ENCODE results near the gene AFAP1L1. TPM values are rescaled to one million over a fixed set of nuclear protein-coding genes. Genes with fewer than 3 reads are reported as not detected.

The AFAP1L1 gene
- total and polyA plus RNA-seq, 9 of the 15 experiments (the other 6 are each of a cell fraction or from before 2014, with no cell fraction given): 0.01 to 0.12 (median 0.03) TPM; not detected in 4

DNA sequence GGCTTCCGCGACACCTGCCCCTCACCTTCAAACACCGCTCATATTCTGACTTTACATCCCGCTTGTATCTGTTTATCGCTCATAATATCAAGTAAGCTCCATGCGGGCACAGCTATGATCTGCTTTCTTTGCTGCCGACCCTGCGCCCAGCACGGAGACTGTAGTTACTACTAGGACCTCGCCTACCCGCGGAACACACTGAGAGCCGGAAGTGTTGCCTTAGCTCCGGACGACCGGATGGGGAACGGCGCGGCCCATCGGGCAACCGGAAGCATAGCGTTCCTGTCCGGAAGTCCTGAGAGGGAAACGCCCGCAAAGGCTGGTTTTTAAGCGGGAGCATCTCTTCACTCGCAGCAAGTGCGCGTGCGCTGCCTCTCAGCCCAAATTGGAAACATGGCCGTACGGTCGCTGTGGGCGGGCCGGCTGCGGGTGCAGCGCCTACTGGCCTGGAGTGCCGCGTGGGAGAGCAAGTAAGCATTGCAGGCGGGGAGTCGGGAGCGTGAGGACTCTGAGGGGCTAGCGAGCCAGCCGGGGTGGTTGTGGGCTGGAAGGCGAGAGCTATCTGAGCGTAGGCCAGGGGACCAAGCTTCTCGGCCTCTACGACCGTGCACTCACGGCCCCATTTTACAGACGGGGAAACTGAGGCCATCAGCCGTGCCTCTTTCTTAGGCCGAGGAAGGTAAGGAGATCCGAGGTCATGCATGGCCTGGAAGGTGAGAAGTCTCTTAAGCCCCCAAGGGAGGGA lies 73.7 kb downstream of the AFAP1L1 start, which contains the start of gene GRPEL2 (continued):
- TF ChIP-seq, protein P1, sequence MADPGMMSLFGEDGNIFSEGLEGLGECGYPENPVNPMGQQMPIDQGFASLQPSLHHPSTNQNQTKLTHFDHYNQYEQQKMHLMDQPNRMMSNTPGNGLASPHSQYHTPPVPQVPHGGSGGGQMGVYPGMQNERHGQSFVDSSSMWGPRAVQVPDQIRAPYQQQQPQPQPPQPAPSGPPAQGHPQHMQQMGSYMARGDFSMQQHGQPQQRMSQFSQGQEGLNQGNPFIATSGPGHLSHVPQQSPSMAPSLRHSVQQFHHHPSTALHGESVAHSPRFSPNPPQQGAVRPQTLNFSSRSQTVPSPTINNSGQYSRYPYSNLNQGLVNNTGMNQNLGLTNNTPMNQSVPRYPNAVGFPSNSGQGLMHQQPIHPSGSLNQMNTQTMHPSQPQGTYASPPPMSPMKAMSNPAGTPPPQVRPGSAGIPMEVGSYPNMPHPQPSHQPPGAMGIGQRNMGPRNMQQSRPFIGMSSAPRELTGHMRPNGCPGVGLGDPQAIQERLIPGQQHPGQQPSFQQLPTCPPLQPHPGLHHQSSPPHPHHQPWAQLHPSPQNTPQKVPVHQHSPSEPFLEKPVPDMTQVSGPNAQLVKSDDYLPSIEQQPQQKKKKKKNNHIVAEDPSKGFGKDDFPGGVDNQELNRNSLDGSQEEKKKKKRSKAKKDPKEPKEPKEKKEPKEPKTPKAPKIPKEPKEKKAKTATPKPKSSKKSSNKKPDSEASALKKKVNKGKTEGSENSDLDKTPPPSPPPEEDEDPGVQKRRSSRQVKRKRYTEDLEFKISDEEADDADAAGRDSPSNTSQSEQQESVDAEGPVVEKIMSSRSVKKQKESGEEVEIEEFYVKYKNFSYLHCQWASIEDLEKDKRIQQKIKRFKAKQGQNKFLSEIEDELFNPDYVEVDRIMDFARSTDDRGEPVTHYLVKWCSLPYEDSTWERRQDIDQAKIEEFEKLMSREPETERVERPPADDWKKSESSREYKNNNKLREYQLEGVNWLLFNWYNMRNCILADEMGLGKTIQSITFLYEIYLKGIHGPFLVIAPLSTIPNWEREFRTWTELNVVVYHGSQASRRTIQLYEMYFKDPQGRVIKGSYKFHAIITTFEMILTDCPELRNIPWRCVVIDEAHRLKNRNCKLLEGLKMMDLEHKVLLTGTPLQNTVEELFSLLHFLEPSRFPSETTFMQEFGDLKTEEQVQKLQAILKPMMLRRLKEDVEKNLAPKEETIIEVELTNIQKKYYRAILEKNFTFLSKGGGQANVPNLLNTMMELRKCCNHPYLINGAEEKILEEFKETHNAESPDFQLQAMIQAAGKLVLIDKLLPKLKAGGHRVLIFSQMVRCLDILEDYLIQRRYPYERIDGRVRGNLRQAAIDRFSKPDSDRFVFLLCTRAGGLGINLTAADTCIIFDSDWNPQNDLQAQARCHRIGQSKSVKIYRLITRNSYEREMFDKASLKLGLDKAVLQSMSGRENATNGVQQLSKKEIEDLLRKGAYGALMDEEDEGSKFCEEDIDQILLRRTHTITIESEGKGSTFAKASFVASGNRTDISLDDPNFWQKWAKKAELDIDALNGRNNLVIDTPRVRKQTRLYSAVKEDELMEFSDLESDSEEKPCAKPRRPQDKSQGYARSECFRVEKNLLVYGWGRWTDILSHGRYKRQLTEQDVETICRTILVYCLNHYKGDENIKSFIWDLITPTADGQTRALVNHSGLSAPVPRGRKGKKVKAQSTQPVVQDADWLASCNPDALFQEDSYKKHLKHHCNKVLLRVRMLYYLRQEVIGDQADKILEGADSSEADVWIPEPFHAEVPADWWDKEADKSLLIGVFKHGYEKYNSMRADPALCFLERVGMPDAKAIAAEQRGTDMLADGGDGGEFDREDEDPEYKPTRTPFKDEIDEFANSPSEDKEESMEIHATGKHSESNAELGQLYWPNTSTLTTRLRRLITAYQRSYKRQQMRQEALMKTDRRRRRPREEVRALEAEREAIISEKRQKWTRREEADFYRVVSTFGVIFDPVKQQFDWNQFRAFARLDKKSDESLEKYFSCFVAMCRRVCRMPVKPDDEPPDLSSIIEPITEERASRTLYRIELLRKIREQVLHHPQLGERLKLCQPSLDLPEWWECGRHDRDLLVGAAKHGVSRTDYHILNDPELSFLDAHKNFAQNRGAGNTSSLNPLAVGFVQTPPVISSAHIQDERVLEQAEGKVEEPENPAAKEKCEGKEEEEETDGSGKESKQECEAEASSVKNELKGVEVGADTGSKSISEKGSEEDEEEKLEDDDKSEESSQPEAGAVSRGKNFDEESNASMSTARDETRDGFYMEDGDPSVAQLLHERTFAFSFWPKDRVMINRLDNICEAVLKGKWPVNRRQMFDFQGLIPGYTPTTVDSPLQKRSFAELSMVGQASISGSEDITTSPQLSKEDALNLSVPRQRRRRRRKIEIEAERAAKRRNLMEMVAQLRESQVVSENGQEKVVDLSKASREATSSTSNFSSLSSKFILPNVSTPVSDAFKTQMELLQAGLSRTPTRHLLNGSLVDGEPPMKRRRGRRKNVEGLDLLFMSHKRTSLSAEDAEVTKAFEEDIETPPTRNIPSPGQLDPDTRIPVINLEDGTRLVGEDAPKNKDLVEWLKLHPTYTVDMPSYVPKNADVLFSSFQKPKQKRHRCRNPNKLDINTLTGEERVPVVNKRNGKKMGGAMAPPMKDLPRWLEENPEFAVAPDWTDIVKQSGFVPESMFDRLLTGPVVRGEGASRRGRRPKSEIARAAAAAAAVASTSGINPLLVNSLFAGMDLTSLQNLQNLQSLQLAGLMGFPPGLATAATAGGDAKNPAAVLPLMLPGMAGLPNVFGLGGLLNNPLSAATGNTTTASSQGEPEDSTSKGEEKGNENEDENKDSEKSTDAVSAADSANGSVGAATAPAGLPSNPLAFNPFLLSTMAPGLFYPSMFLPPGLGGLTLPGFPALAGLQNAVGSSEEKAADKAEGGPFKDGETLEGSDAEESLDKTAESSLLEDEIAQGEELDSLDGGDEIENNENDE (IDR thresholded peaks at IDR 0.05; ENCODE audit: low read depth, low read length): no peak
- TF ChIP-seq ARID3A (IDR thresholded peaks at IDR 0.05; ENCODE audit: borderline replicate concordance, low read depth, low read length) (no peak), ASH1L (IDR thresholded peaks at IDR 0.05; ENCODE audit: borderline replicate concordance, low read depth, partially characterized antibody) (peak; percentile 55), TEAD4 (IDR thresholded peaks at IDR 0.05; ENCODE audit: low read length) (no peak; the same call in none of the 2 replicates), TEAD4 (CRISPR knock-in tag; IDR thresholded peaks at IDR 0.05; ENCODE audit: borderline replicate concordance) (no peak), MAFF (IDR thresholded peaks at IDR 0.05; ENCODE audit: low read length) (no peak), HES1 (IDR thresholded peaks at IDR 0.05; ENCODE audit: low read depth) (no peak), MCM5 (IDR thresholded peaks at IDR 0.05; ENCODE audit: low read depth) (no peak), CREM (IDR thresholded peaks at IDR 0.05; ENCODE audit: low read depth) (peak; percentile 61; the same call in 1 of the 2 replicates), BHLHE40 (IDR thresholded peaks at IDR 0.05; ENCODE audit: low read length) (peak; percentile 49; the same call in 1 of the 2 replicates), SPI1 (IDR thresholded peaks at IDR 0.05; ENCODE audit: borderline replicate concordance, low read depth, low read length) (peak; percentile 22; the same call in 1 of the 2 replicates), MTF1 (CRISPR knock-in tag; IDR thresholded peaks at IDR 0.05; ENCODE audit: borderline replicate concordance) (no peak), FOS (IDR thresholded peaks at IDR 0.05; ENCODE audit: extremely low read depth, insufficient read length) (no peak), CGGBP1 (CRISPR knock-in tag; IDR thresholded peaks at IDR 0.05) (0 out of 2 replicates have a peak, but pooled peaks have one; percentile 3)

Measured in K562 (cell line).